GM21360 (cell line): ENCODE data around the gene CACNB3.
"Not testable (repeated sequence)": the region's sequence is repeated elsewhere in the genome, so short reads cannot be mapped to it uniquely, and the experiment has no call there.

ENCODE experiments used
- ATAC-seq: cut with Tn5 transposase; IDR thresholded peaks from one replicate; pipeline ENCODE4 v1.9.1; 2021; ENCODE audit warnings: mild to moderate bottlenecking, moderate library complexity; ENCODE audit not compliant: unreplicated experiment

Gene CACNB3

GRCh38 chr12:48852734-48853688, 34.7 kb downstream of the CACNB3 start:
- no peak for ATAC-seq

- no peak for ATAC-seq
These were observed 36.2 kb downstream of the CACNB3 start for GRCh38 chr12:48854488-48854887.

GRCh38 chr12:48854932-48855331, 36.6 kb downstream of the CACNB3 start:
- not testable (repeated sequence) for ATAC-seq

DNA sequence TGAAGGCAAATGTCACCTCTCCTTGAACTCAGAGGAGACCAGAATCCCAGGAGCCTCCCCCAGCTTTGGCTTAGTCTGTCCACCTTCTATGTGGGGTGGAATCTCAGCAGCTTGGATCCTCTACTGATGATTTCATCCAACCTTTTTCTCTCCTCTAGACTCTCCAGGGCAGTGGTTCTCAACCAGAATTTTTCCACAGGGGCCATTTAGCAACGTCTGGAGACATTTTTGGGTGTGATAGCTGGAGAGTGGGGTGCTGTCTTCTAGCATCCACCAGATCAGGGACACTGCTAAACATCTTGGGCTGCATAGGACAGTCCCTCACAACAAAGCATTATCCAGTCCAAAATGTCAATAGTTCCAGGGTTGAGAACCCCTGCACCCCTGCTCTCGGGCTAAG, 38.1 kb downstream of the CACNB3 start:
- ATAC-seq: no peak

DNA sequence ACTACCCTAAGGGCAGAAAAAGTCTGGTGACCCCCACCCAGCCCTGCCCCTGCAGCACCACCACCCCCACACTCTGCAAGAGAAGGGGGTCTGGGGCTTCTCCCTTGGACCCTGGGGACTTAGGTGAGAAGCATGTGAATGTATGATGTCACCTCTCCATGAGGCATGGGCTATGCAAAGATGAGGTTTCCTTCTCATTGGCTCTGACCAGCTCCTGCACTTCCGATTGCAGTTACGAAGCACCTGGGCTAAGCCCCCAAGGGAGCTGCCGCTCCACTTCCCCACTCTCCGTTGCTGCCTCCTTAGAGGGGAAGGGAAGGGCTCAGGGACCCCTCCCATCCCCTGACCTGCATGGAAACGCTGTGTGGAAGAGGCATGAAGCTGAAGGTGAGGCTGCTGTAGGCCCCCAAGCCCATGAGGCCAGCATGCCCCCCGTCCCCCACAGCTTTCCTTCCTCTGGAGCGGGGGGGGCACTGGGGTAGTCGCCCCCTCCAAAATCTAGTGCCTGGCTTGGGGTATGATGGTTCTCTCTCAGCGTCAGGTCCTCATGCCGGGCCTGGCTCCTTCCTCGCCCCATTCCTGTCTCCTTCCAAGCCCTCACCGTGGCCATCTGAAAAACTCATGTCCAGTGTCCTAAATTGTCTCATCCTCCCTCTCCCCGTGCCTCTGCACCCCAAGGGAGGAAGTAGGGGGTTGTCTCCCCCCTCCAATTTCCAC, 39.1 kb downstream of the CACNB3 start:
- no peak for ATAC-seq

GRCh38 chr12:48858043-48858442, 39.7 kb downstream of the CACNB3 start:
- no peak for ATAC-seq

DNA sequence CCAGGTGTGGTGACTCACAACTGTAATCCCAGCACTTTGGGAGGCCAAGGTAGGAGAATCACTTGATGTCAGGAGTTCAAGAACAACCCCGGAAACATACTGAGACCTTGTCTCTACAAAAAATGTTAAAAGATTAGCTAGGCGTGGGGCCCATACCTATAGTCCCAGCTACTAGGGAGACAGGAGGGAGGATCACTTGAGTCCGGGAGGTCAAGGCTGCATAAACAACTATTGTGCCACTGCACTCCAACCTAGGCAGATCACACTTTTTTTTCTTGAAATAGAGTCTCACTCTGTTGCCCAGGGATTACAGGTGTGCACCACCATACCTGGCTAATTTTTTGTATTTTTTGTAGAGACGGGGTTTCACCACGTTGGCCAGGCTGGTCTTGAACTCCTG, 41.3 kb downstream of the CACNB3 start:
- no peak for ATAC-seq

GRCh38 chr12:48860236-48860635, 41.9 kb downstream of the CACNB3 start:
- not testable (repeated sequence) for ATAC-seq

GRCh38 chr12:48861111-48861510, 42.8 kb downstream of the CACNB3 start:
- no peak for ATAC-seq

GRCh38 chr12:48862760-48863159, 44.5 kb downstream of the CACNB3 start:
- ATAC-seq: no peak

DNA sequence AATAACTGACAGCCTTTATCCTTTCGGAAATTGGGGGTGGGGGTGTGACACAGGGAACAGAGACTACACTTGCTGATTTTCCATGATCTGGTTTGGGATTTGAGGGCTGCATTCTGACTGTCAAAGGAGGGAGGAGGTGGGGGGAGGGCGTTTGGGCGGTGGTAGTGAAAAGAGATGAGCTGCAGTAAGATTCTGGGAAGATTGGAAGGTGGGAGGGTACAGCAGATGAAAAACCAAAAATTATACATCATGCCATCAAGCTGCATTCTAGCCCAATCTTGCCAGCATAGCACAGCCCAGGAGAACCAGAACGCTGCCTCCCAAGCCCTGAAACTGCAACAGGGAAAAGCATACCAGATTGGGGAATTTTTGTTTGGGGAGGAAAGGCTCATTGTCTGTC, 45.0 kb downstream of the CACNB3 start:
- ATAC-seq: no peak

- ATAC-seq: peak; percentile 82
These were observed 47.2 kb downstream of the CACNB3 start, which contains the start of gene RND1 for GRCh38 chr12:48865281-48866051. RND1 (minus strand) TSS chr12:48865870; CDS start chr12:48865767, 103 bp downstream.

DNA sequence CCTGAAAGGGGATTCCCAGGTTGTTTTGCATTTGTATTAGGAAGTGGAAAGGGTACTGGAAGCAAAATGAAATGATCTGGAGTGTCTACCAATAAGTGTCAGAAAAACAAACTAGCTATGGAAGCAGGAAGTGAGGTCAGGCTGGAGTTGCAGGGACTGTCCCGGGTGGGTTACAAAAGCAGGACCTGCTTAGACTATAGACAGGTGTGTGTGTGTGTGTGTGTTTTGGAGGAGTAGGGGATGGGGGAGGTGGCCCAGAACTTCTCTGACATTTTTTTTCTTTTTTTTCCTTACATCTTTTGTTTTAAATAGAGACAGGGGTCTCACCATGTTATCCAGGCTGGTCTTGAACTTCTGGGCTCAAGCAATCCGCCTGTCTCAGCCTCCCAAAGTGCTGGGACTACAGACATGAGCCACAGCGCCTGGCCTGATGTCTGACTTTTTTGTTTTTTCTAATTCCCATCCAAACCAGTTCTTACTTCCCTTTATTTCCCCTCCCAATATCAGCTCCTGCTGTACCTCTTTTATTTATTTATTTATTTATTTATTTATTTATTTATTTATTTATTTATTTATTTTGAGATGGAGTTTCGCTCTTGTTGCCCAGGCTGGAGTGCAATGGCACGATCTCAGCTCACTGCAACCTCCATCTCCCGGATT, 47.9 kb downstream of the CACNB3 start:
- no peak for ATAC-seq

GRCh38 chr12:48868451-48868850, 50.2 kb downstream of the CACNB3 start:
- no peak for ATAC-seq

DNA sequence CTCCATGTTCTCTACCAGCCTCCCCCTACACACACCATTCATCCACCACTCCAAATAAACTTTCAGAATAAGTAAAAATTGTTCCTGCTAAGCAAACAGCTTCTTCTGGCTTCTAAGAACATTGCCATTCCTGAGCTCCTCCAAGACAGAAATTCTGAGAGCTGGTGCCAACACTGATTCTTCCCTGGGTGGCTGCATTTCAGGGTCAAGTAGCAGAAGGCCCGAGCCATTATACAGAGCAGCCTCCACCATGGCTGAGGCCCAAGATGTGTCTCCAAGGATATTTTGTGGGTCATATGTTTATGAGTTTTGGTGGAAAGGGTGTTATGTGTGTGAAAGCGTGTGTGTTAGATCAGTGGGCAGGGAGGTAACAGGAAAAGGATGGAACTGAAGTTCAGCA, 50.9 kb downstream of the CACNB3 start:
- ATAC-seq: no peak

- no peak for ATAC-seq
These were observed 54.8 kb downstream of the CACNB3 start for GRCh38 chr12:48873096-48873495.

DNA sequence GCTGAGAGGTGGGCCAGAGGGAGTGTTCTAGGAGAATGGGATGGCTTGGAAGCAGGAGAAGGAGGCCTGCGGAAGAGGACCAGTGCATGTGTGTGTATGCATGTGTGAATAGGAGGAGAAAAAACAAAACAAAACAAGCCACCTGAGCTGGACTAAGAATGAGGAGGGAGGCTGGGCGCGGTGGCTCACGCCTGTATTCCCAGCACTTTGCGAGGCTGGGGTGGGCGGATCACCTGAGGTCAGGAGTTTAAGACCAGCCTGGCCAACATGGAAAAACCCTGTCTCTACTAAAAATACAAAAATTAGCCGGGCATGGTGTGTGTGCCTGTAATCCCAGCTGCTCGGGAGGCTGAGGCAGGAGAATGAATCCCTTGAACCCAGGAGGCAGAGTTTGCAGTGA, 55.2 kb downstream of the CACNB3 start:
- ATAC-seq: not testable (repeated sequence)

- no peak for ATAC-seq
These were observed 57.7 kb downstream of the CACNB3 start for GRCh38 chr12:48875944-48876515.
